SU-DHL-6 (cell line): ENCODE measurements around the gene CFAP58.

Experiments
- H2AFZ ChIP-seq: fragments of 200-600 bp; sonication (generic); 2 replicates; pipeline ENCODE4 v1.6.1; 2014; ENCODE audit warnings: low read depth, mild to moderate bottlenecking, moderate library complexity, mixed read lengths, antibody characterized with exemption, low read length; ENCODE audit not compliant: severe bottlenecking
- H3F3A ChIP-seq: fragments of 200-600 bp; shearing (Covaris generic); 2 replicates; pipeline ENCODE4 v1.6.0; 2016; ENCODE audit warnings: antibody characterized with exemption, mild to moderate bottlenecking; ENCODE audit not compliant: insufficient read depth
- H3K27ac ChIP-seq: fragments of 200-600 bp; sonication (generic); 2 replicates; pipeline ENCODE4 v1.5.1; 2016; ENCODE audit warnings: low read depth, mild to moderate bottlenecking, low read length, moderate library complexity, mixed read lengths
- H3K27me3 ChIP-seq: fragments of 200-600 bp; sonication (generic), shearing (Covaris generic); 2 replicates; pipeline ENCODE4 v1.6.0; 2014; ENCODE audit warnings: mild to moderate bottlenecking, low read length
- H3K36me3 ChIP-seq: fragments of 200-600 bp; sonication (generic); 2 replicates; pipeline ENCODE4 v1.6.1; 2014; ENCODE audit warnings: mild to moderate bottlenecking, low read length, mixed read lengths
- H3K4me2 ChIP-seq: fragments of 300-600, 200-600 bp; shearing (Covaris generic), sonication (generic); 2 replicates; pipeline ENCODE4 v1.6.0; 2014; ENCODE audit warnings: low read length, low read depth, mild to moderate bottlenecking; ENCODE audit not compliant: poor library complexity, severe bottlenecking
- H3K4me3 ChIP-seq: fragments of 200-600 bp; sonication (generic); 2 replicates; pipeline ENCODE4 v1.5.1; 2014; ENCODE audit warnings: antibody characterized with exemption, low read length, mild to moderate bottlenecking, mixed read lengths; ENCODE audit not compliant: insufficient read depth, poor library complexity, severe bottlenecking
- H3K79me2 ChIP-seq: fragments of 200-600 bp; sonication (generic); 2 replicates; pipeline ENCODE4 v1.6.1; 2014; ENCODE audit warnings: mild to moderate bottlenecking, low read length, moderate library complexity; ENCODE audit not compliant: insufficient read depth
- H3K9ac ChIP-seq: fragments of 200-600 bp; sonication (generic); 2 replicates; pipeline ENCODE4 v1.7.0; 2014; ENCODE audit warnings: mild to moderate bottlenecking, low read length
- H3K9me2 ChIP-seq: fragments of 200-600 bp; sonication (generic); replicated peaks from 2 replicates; pipeline ENCODE4 v1.6.1; 2014; ENCODE audit warnings: low read length; ENCODE audit not compliant: insufficient read depth
- H3K9me3 ChIP-seq: fragments of 200-600 bp; sonication (generic); 2 replicates; pipeline ENCODE4 v1.6.1; 2014; ENCODE audit warnings: low read length, mixed read lengths; ENCODE audit not compliant: insufficient read depth
- H4K20me1 ChIP-seq: fragments of 200-600 bp; sonication (generic); 2 replicates; pipeline ENCODE4 v1.6.1; 2014; ENCODE audit warnings: low read depth, mild to moderate bottlenecking, antibody characterized with exemption, low read length, moderate library complexity, mixed read lengths
- CTCF ChIP-seq: fragments of 200-600 bp; sonication (generic); IDR thresholded peaks from one replicate; pipeline ENCODE4 v1.5.1; 2017; ENCODE audit warnings: antibody characterized with exemption, mild to moderate bottlenecking, low read length, moderate library complexity; ENCODE audit not compliant: insufficient read depth, poor library complexity, severe bottlenecking
- EZH2phosphoT487 ChIP-seq: fragments of 200-600 bp; sonication (generic), shearing (Covaris generic); conservative IDR thresholded peaks from 2 replicates; pipeline ENCODE4 v1.6.1; 2018; ENCODE audit warnings: mild to moderate bottlenecking, antibody characterized with exemption, low read length, moderate library complexity, mixed read lengths

Gene CFAP58

GRCh38 chr10:104368381-104368780 lies 14.7 kb downstream of the CFAP58 start:
- Histone ChIP-seq H3K4me2 (no peak overlapping the region), H3K36me3 (no peaks in the 10 kb centered on the region), H3K27me3 (no peaks in the 10 kb centered on the region), H3K4me3 (no peak overlapping the region), H3F3A (no peaks in the 10 kb centered on the region), H4K20me1 (no peaks in the 10 kb centered on the region), H3K9me2 (no peaks in the 10 kb centered on the region), H3K79me2 (no peaks in the 10 kb centered on the region), H3K9me3 (no peaks in the 10 kb centered on the region), H3K9ac (no peak overlapping the region), H2AFZ (no peak overlapping the region), H3K27ac (no peak overlapping the region)
- TF ChIP-seq EZH2phosphoT487: no peak
- no peak for TF ChIP-seq CTCF

GRCh38 chr10:104371753-104372152 lies 18.1 kb downstream of the CFAP58 start:
- no peaks in the 10 kb centered on the region for H3K9me3 ChIP-seq
- H3K9me2 ChIP-seq: no peaks in the 10 kb centered on the region
- H3K36me3 ChIP-seq: no peaks in the 10 kb centered on the region
- no peak overlapping the region for H2AFZ ChIP-seq
- TF ChIP-seq CTCF: no peak
- no peak for TF ChIP-seq EZH2phosphoT487
- no peak overlapping the region for H3K9ac ChIP-seq
- no peak overlapping the region for H3K4me3 ChIP-seq
- no peak overlapping the region for H3K4me2 ChIP-seq
- H3K79me2 ChIP-seq: no peaks in the 10 kb centered on the region
- H4K20me1 ChIP-seq: no peaks in the 10 kb centered on the region
- H3K27me3 ChIP-seq: no peaks in the 10 kb centered on the region
- no peak overlapping the region for H3K27ac ChIP-seq
- no peaks in the 10 kb centered on the region for H3F3A ChIP-seq

- no peaks in the 10 kb centered on the region for H3K36me3 ChIP-seq
- H3K9ac ChIP-seq: no peak overlapping the region
- H3K9me3 ChIP-seq: no peaks in the 10 kb centered on the region
- no peaks in the 10 kb centered on the region for H3K9me2 ChIP-seq
- H3K27me3 ChIP-seq: no peaks in the 10 kb centered on the region
- TF ChIP-seq CTCF (no peak), EZH2phosphoT487 (no peak)
- no peaks in the 10 kb centered on the region for H3F3A ChIP-seq
- no peak overlapping the region for H2AFZ ChIP-seq
- H3K79me2 ChIP-seq: no peaks in the 10 kb centered on the region
- no peak overlapping the region for H3K4me3 ChIP-seq
- no peak overlapping the region for H3K4me2 ChIP-seq
- no peak overlapping the region for H3K27ac ChIP-seq
- H4K20me1 ChIP-seq: no peaks in the 10 kb centered on the region
Measured at GRCh38 chr10:104374591-104374990, 21.0 kb downstream of the CFAP58 start.
